ENCODE data around the gene GPR63.

Gene GPR63

GRCh38 chr6:96823743-96824142 lies 13.5 kb downstream of the GPR63 start:
- H3K4me3 ChIP-seq (ENCODE audit: low read depth, low read length): no peak overlapping the region
- no peak for TF ChIP-seq CTCF (IDR thresholded peaks at IDR 0.05; ENCODE audit: low read depth, low read length)

- TF ChIP-seq CTCF (IDR thresholded peaks at IDR 0.05; ENCODE audit: low read depth, low read length): no peak
- no peak overlapping the region for H3K4me3 ChIP-seq (ENCODE audit: low read depth, low read length)
Observed at GRCh38 chr6:96821034-96821433, 16.2 kb downstream of the GPR63 start.

- no peak overlapping the region for H3K4me3 ChIP-seq (ENCODE audit: low read depth, low read length)
Observed at GRCh38 chr6:96816301-96816817, 20.9 kb downstream of the GPR63 start.

GRCh38 chr6:96814625-96815024 lies 22.7 kb downstream of the GPR63 start:
- no peak for TF ChIP-seq CTCF (IDR thresholded peaks at IDR 0.05; ENCODE audit: low read depth, low read length)
- H3K4me3 ChIP-seq (ENCODE audit: low read depth, low read length): no peak overlapping the region

More at GRCh38 chr6:96816301-96816817, 20.9 kb downstream of the GPR63 start:
- no peak for TF ChIP-seq CTCF (IDR thresholded peaks at IDR 0.05; ENCODE audit: low read depth, low read length)

- H3K4me3 ChIP-seq (ENCODE audit: low read depth, low read length): no peak overlapping the region
- no peak for TF ChIP-seq CTCF (IDR thresholded peaks at IDR 0.05; ENCODE audit: low read depth, low read length)
Observed at GRCh38 chr6:96812077-96812703, 25.1 kb downstream of the GPR63 start.

GRCh38 chr6:96811670-96812069 lies 25.6 kb downstream of the GPR63 start:
- H3K4me3 ChIP-seq (ENCODE audit: low read depth, low read length): no peak overlapping the region
- no peak for TF ChIP-seq CTCF (IDR thresholded peaks at IDR 0.05; ENCODE audit: low read depth, low read length)

- no peak for TF ChIP-seq CTCF (IDR thresholded peaks at IDR 0.05; ENCODE audit: low read depth, low read length)
- H3K4me3 ChIP-seq (ENCODE audit: low read depth, low read length): no peak overlapping the region
Observed at GRCh38 chr6:96811136-96811535, 26.1 kb downstream of the GPR63 start.

All from WI38 (cell line).